Measurements from ENCODE around the gene GPRC5C. TPM values are rescaled to one million over a fixed set of nuclear protein-coding genes. Genes with fewer than 3 reads are reported as not detected.

GPRC5C gene
- total RNA-seq, 4 donors from 2014 or later: 41.6 to 96.4 (median 55.1) TPM

DNA sequence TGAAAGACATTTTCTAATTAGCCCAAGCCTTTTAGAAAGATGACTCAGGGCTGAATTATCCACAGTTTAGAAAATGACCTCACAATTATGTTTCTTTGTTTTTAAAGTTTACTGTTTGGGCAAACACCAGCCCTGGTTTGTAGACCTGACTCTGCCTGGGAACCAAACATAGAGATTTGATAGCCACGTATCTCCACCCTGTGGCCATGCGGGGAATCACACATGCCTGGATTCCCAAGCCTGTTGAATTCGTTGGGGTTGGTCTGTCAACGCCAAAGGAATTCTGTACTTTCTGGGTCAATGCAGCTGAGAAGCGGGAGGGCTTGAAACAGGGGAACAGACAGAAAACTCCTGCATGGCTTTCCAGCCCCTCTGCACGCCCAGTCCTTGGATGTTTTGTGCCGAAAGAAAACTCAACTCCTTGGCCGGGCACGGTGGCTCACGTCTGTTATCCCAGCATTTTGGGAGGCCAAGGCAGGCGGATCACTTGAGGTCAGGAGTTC, 61.5 kb downstream of the GPRC5C start:
- TF ChIP-seq POLR2A (IDR thresholded peaks at IDR 0.05) (no peak), EP300 (IDR thresholded peaks at IDR 0.05) (no peak)
- TF ChIP-seq, protein P1, sequence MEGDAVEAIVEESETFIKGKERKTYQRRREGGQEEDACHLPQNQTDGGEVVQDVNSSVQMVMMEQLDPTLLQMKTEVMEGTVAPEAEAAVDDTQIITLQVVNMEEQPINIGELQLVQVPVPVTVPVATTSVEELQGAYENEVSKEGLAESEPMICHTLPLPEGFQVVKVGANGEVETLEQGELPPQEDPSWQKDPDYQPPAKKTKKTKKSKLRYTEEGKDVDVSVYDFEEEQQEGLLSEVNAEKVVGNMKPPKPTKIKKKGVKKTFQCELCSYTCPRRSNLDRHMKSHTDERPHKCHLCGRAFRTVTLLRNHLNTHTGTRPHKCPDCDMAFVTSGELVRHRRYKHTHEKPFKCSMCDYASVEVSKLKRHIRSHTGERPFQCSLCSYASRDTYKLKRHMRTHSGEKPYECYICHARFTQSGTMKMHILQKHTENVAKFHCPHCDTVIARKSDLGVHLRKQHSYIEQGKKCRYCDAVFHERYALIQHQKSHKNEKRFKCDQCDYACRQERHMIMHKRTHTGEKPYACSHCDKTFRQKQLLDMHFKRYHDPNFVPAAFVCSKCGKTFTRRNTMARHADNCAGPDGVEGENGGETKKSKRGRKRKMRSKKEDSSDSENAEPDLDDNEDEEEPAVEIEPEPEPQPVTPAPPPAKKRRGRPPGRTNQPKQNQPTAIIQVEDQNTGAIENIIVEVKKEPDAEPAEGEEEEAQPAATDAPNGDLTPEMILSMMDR (IDR thresholded peaks at IDR 0.05): peak; percentile 74 to 86 (median 84)
- Histone ChIP-seq H3K4me1 (no peaks in the 10 kb centered on the region), H3K9me3 (no peaks in the 10 kb centered on the region), H3K4me3 (no peak overlapping the region), H3K27me3 (no peaks in the 10 kb centered on the region), H3K36me3 (no peaks in the 10 kb centered on the region), H3K27ac (no peak overlapping the region)
- DNase-seq (ENCODE audit: low spot score in 2 of 2): peak; percentile 42 to 80
- 36 to 37% methylated on average over 11 of the region's 11 CpGs for WGBS, 2 donors

Small RNAs within 50 kb of the gene (small RNA-seq; reads per million reads assigned to genes)
- gene RNA5SP448: not detected

Other genes starting within 250 kb of the GPRC5C start
- gene RPL38, start 228.4 kb upstream of the GPRC5C start, total RNA-seq: 100 to 1,000 TPM; 284 to 366 (median 363) TPM
- 10 to 100 TPM; 22.6 to 37.2 (median 26.4) TPM for gene TTYH2, start 218.5 kb upstream of the GPRC5C start, total RNA-seq
- gene DNAI2, start 157.9 kb upstream of the GPRC5C start, total RNA-seq: under 1 TPM in 1 of 4 donors, not detected in 3; 0.60 TPM
- gene KIF19, start 105.9 kb upstream of the GPRC5C start, total RNA-seq: 100 to 1,000 TPM in 3 of 4 donors, 10 to 100 TPM in 1; 77.4 to 211 (median 117) TPM
- gene BTBD17, start 70.2 kb upstream of the GPRC5C start, total RNA-seq: not detected
- 1 to 10 TPM in 1 of 4 donors, under 1 TPM in 1, not detected in 2; 0.59 to 2.8 TPM for gene GPR142, start 64.6 kb upstream of the GPRC5C start, total RNA-seq
- 10 to 100 TPM in 2 of 4 donors, 1 to 10 TPM in 2; 6.8 to 12.6 (median 9.8) TPM for gene CD300A, start 34.5 kb downstream of the GPRC5C start, total RNA-seq
- gene CD300LB, start 99.4 kb downstream of the GPRC5C start, total RNA-seq: under 1 TPM in 2 of 4 donors, not detected in 2; 0.21 to 0.44 TPM
- 1 to 10 TPM in 2 of 4 donors, under 1 TPM in 1, not detected in 1; 0.59 to 1.8 (median 1.7) TPM for gene CD300C, start 114.0 kb downstream of the GPRC5C start, total RNA-seq
- gene CD300H, start 135.4 kb downstream of the GPRC5C start, total RNA-seq: not detected
- gene CD300LD, start 160.2 kb downstream of the GPRC5C start, total RNA-seq: not detected
- gene CD300E, start 191.7 kb downstream of the GPRC5C start, total RNA-seq: 1 to 10 TPM in 1 of 4 donors, under 1 TPM in 3; under 0.01 to 1.8 (median 0.51) TPM